GM23338 (cell line): ENCODE results near the gene GCAT. TPM values are rescaled to one million over a fixed set of nuclear protein-coding genes. Genes with fewer than 3 reads are reported as not detected.

Source experiments
- ATAC-seq: fragments of 200-7000 bp; cut with Tn5 transposase; 3 replicates; pipeline ENCODE4 v1.9.1; 2020
- DNase-seq: peaks from one replicate; pipeline ENCODE4 v3.0.0-alpha.2; 2015; ENCODE audit warnings: low spot score
- H2AFZ ChIP-seq: fragments of 200-600 bp; sonication (generic); 2 replicates; pipeline ENCODE4 v1.8.0; 2016; ENCODE audit warnings: antibody characterized with exemption, mild to moderate bottlenecking, moderate library complexity
- H3F3A ChIP-seq: fragments of 200-600 bp; sonication (generic); replicated peaks from 2 replicates; pipeline ENCODE4 v1.8.0; 2017; ENCODE audit warnings: antibody characterized with exemption, mixed run types, low read depth
- H3K27ac ChIP-seq: fragments of 200-600 bp; sonication (generic); 2 replicates; pipeline ENCODE4 v1.6.1; 2016; ENCODE audit warnings: low read depth
- H3K27me3 ChIP-seq: fragments of 200-600 bp; sonication (generic); 2 replicates; pipeline ENCODE4 v1.8.0; 2016; ENCODE audit warnings: mild to moderate bottlenecking, mixed run types, moderate library complexity; ENCODE audit not compliant: insufficient read depth
- H3K36me3 ChIP-seq: fragments of 200-600 bp; sonication (generic); 2 replicates; pipeline ENCODE4 v1.8.0; 2016; ENCODE audit warnings: mild to moderate bottlenecking; ENCODE audit not compliant: insufficient read depth
- H3K4me1 ChIP-seq: fragments of 200-600 bp; sonication (generic); 2 replicates; pipeline ENCODE4 v1.8.0; 2016; ENCODE audit warnings: mild to moderate bottlenecking, moderate library complexity; ENCODE audit not compliant: insufficient read depth
- H3K4me2 ChIP-seq: fragments of 200-600 bp; sonication (generic); 2 replicates; pipeline ENCODE4 v1.7.1; 2017; ENCODE audit warnings: mixed run types
- H3K4me3 ChIP-seq: fragments of 200-600 bp; sonication (generic); 2 replicates; pipeline ENCODE4 v1.6.1; 2016; ENCODE audit warnings: mixed run types
- H3K79me2 ChIP-seq: fragments of 200-600 bp; sonication (generic); replicated peaks from 2 replicates; pipeline ENCODE4 v1.8.0; 2017; ENCODE audit warnings: mild to moderate bottlenecking; ENCODE audit not compliant: insufficient read depth
- H3K9me2 ChIP-seq: fragments of 200-600 bp; sonication (generic); 2 replicates; pipeline ENCODE4 v1.8.0; 2017; ENCODE audit not compliant: insufficient read depth
- H4K20me1 ChIP-seq: fragments of 200-600 bp; sonication (generic); replicated peaks from 2 replicates; pipeline ENCODE4 v1.8.0; 2017; ENCODE audit warnings: mild to moderate bottlenecking; ENCODE audit not compliant: insufficient read depth
- H3K27ac Mint-ChIP-seq: 2 replicates; pipeline ENCODE4 v1.8.0; 2020; ENCODE audit warnings: inconsistent platforms, mild to moderate bottlenecking, moderate library complexity, mixed read lengths
- H3K27me3 Mint-ChIP-seq: 3 replicates; pipeline ENCODE4 v1.8.0; 2022; ENCODE audit warnings: low read depth, mild to moderate bottlenecking, moderate library complexity, mixed read lengths, inconsistent platforms; ENCODE audit not compliant: insufficient read depth, poor library complexity
- H3K36me3 Mint-ChIP-seq: 3 replicates; pipeline ENCODE4 v1.8.0; 2021; ENCODE audit warnings: low read depth, mild to moderate bottlenecking, inconsistent platforms, moderate library complexity, mixed read lengths
- H3K4me1 Mint-ChIP-seq: 3 replicates; pipeline ENCODE4 v1.8.0; 2020; ENCODE audit warnings: mild to moderate bottlenecking, inconsistent platforms, mixed read lengths
- H3K4me3 Mint-ChIP-seq: 3 replicates; pipeline ENCODE4 v1.8.0; 2021; ENCODE audit warnings: moderate library complexity, mild to moderate bottlenecking, inconsistent platforms, mixed read lengths
- H3K9me3 Mint-ChIP-seq: 3 replicates; pipeline ENCODE4 v1.8.0; 2020; ENCODE audit warnings: moderate library complexity, mild to moderate bottlenecking, inconsistent platforms, mixed read lengths
- CREB1 ChIP-seq: fragments of 250-450 bp; sonication (Bioruptor Pico); IDR thresholded peaks from 2 replicates; pipeline ENCODE4 v1.5.0; 2020; ENCODE audit warnings: low read depth, mild to moderate bottlenecking, moderate library complexity
- EZH2 ChIP-seq: fragments of 200-600 bp; sonication (generic); IDR thresholded peaks from one replicate; pipeline ENCODE4 v1.8.0; 2017; ENCODE audit warnings: antibody characterized with exemption, mild to moderate bottlenecking, low read depth; ENCODE audit not compliant: unreplicated experiment
- JUNB ChIP-seq: IDR thresholded peaks from one replicate; pipeline ENCODE4 v1.6.1; 2016; ENCODE audit warnings: antibody characterized with exemption; ENCODE audit not compliant: unreplicated experiment
- NANOG ChIP-seq: IDR thresholded peaks from 2 replicates; pipeline ENCODE4 v1.6.1; 2016; ENCODE audit warnings: antibody characterized with exemption, borderline replicate concordance
- POLR2AphosphoS5 ChIP-seq: IDR thresholded peaks from 2 replicates; pipeline ENCODE4 v1.6.1; 2016; ENCODE audit warnings: antibody characterized with exemption, low read depth
- STAT1 ChIP-seq: IDR thresholded peaks from one replicate; pipeline ENCODE4 v1.6.1; 2016; ENCODE audit warnings: antibody characterized with exemption; ENCODE audit not compliant: unreplicated experiment
- ZNF114 ChIP-seq: fragments of 250-450 bp; sonication (Bioruptor Pico); IDR thresholded peaks from 2 replicates; pipeline ENCODE4 v1.5.0; 2020; ENCODE audit warnings: mild to moderate bottlenecking, moderate library complexity
- ZNF331 ChIP-seq: fragments of 250-450 bp; sonication (Bioruptor Pico); IDR thresholded peaks from 2 replicates; pipeline ENCODE4 v1.5.0; 2020; ENCODE audit warnings: low read depth, mild to moderate bottlenecking, moderate library complexity
- polyA plus RNA-seq: library from polyadenylated mRNA; unstranded; fragments of >200 nt; fragmentation: Nextera tagmentation; extraction: Ambion mirVana; gene quantifications from 2 replicates; pipeline ENCODE4 v1.2.1, GENCODE V29; 2016
- total RNA-seq: library from RNA; depleted of rRNA; stranded (reverse); fragments of >200 nt; shearing (Covaris generic); gene quantifications from 2 replicates; pipeline ENCODE4 v1.2.3, GENCODE V29; 2014
- TF ChIP-seq, protein P1 (sequence below), 2 experiments: fragments of 200-600 bp in 1 of 2; sonication (generic) in 1 of 2; conservative IDR thresholded peaks; 2 replicates each; pipeline versions ENCODE4 v1.5.1 to v1.6.1; 2016 to 2017; ENCODE audit warnings: antibody characterized with exemption in 2 of 2, low read depth in 2 of 2, mild to moderate bottlenecking in 2 of 2, moderate library complexity in 1 of 2
- TF ChIP-seq, protein P2 (sequence below): IDR thresholded peaks from one replicate; pipeline ENCODE4 v1.6.1; 2018; ENCODE audit warnings: antibody characterized with exemption; ENCODE audit not compliant: unreplicated experiment
- TF ChIP-seq, protein P3 (sequence below): fragments of 250-450 bp; sonication (Bioruptor Pico); IDR thresholded peaks from 2 replicates; pipeline ENCODE4 v1.5.0; 2020; ENCODE audit warnings: mild to moderate bottlenecking, moderate library complexity

GCAT gene
- total and polyA plus RNA-seq, 2 experiments from 2014 or later = 36.8 to 61.3 TPM

DNA sequence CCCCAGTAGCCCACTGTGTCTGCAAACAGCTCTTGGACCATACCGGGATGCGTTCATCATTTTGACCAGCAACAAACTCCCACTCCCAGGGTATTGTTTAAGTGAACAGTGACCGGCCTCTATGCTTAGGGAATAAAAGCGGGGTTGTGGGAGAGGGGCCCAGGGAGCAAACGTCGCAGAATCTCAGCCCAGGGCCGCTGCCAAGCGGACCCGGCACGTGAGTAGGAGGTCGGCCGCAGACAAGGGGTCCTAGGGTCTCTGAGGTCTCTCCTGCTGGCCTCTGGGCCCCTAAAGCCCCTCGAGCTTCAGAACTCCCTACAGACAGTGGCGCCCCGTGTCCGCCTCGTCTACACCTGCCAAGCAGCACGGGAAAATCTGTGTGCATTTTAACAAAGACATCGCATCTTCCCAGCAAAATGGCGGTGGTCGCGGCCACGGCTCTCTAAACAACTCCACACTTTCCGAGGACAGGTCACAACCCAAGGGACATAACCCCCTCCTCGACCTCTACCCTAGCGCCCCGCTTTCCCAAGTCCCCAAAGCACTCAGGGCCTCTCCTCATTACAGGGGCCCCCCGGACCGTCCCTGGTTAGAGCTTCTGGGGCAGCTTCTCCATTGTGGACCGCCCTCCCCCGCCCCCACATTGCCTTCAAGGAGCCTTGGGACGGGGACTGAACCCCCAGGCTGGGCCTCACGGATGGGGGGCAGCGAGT, 3.9 kb upstream of the GCAT start:
- Histone ChIP-seq H4K20me1 (no peaks in the 10 kb centered on the region; the same call in 1 of the 2 replicates), H2AFZ (peak overlapping the region; percentile 92), H3K79me2 (0 out of 2 replicates have a peak, but pooled peaks cover 6% of the 10 kb centered on the region), H3K4me2 (peak overlapping the region; percentile 100), H3K4me1 (peaks cover 25% of the 10 kb centered on the region), H3K4me3 (peak overlapping the region; percentile 86), H3K27ac (no peak overlapping the region), H3K27me3 (peaks cover 75% of the 10 kb centered on the region), H3F3A (peaks cover 20% of the 10 kb centered on the region), H3K9me2 (no peaks in the 10 kb centered on the region), H3K36me3 (no peaks in the 10 kb centered on the region)
- TF ChIP-seq EZH2 (no peak), STAT1 (no peak), NANOG (no peak), POLR2AphosphoS5 (no peak), CREB1 (CRISPR knock-in tag) (no peak), ZNF114 (CRISPR knock-in tag) (no peak), ZNF331 (CRISPR knock-in tag) (no peak), JUNB (no peak)
- TF ChIP-seq, protein P1, sequence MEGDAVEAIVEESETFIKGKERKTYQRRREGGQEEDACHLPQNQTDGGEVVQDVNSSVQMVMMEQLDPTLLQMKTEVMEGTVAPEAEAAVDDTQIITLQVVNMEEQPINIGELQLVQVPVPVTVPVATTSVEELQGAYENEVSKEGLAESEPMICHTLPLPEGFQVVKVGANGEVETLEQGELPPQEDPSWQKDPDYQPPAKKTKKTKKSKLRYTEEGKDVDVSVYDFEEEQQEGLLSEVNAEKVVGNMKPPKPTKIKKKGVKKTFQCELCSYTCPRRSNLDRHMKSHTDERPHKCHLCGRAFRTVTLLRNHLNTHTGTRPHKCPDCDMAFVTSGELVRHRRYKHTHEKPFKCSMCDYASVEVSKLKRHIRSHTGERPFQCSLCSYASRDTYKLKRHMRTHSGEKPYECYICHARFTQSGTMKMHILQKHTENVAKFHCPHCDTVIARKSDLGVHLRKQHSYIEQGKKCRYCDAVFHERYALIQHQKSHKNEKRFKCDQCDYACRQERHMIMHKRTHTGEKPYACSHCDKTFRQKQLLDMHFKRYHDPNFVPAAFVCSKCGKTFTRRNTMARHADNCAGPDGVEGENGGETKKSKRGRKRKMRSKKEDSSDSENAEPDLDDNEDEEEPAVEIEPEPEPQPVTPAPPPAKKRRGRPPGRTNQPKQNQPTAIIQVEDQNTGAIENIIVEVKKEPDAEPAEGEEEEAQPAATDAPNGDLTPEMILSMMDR (conservative IDR thresholded peaks at IDR 0.05; ENCODE audit: low read depth in 2 of 2) = no peak
- TF ChIP-seq, protein P2, sequence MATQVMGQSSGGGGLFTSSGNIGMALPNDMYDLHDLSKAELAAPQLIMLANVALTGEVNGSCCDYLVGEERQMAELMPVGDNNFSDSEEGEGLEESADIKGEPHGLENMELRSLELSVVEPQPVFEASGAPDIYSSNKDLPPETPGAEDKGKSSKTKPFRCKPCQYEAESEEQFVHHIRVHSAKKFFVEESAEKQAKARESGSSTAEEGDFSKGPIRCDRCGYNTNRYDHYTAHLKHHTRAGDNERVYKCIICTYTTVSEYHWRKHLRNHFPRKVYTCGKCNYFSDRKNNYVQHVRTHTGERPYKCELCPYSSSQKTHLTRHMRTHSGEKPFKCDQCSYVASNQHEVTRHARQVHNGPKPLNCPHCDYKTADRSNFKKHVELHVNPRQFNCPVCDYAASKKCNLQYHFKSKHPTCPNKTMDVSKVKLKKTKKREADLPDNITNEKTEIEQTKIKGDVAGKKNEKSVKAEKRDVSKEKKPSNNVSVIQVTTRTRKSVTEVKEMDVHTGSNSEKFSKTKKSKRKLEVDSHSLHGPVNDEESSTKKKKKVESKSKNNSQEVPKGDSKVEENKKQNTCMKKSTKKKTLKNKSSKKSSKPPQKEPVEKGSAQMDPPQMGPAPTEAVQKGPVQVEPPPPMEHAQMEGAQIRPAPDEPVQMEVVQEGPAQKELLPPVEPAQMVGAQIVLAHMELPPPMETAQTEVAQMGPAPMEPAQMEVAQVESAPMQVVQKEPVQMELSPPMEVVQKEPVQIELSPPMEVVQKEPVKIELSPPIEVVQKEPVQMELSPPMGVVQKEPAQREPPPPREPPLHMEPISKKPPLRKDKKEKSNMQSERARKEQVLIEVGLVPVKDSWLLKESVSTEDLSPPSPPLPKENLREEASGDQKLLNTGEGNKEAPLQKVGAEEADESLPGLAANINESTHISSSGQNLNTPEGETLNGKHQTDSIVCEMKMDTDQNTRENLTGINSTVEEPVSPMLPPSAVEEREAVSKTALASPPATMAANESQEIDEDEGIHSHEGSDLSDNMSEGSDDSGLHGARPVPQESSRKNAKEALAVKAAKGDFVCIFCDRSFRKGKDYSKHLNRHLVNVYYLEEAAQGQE = no peak
- TF ChIP-seq, protein P3, sequence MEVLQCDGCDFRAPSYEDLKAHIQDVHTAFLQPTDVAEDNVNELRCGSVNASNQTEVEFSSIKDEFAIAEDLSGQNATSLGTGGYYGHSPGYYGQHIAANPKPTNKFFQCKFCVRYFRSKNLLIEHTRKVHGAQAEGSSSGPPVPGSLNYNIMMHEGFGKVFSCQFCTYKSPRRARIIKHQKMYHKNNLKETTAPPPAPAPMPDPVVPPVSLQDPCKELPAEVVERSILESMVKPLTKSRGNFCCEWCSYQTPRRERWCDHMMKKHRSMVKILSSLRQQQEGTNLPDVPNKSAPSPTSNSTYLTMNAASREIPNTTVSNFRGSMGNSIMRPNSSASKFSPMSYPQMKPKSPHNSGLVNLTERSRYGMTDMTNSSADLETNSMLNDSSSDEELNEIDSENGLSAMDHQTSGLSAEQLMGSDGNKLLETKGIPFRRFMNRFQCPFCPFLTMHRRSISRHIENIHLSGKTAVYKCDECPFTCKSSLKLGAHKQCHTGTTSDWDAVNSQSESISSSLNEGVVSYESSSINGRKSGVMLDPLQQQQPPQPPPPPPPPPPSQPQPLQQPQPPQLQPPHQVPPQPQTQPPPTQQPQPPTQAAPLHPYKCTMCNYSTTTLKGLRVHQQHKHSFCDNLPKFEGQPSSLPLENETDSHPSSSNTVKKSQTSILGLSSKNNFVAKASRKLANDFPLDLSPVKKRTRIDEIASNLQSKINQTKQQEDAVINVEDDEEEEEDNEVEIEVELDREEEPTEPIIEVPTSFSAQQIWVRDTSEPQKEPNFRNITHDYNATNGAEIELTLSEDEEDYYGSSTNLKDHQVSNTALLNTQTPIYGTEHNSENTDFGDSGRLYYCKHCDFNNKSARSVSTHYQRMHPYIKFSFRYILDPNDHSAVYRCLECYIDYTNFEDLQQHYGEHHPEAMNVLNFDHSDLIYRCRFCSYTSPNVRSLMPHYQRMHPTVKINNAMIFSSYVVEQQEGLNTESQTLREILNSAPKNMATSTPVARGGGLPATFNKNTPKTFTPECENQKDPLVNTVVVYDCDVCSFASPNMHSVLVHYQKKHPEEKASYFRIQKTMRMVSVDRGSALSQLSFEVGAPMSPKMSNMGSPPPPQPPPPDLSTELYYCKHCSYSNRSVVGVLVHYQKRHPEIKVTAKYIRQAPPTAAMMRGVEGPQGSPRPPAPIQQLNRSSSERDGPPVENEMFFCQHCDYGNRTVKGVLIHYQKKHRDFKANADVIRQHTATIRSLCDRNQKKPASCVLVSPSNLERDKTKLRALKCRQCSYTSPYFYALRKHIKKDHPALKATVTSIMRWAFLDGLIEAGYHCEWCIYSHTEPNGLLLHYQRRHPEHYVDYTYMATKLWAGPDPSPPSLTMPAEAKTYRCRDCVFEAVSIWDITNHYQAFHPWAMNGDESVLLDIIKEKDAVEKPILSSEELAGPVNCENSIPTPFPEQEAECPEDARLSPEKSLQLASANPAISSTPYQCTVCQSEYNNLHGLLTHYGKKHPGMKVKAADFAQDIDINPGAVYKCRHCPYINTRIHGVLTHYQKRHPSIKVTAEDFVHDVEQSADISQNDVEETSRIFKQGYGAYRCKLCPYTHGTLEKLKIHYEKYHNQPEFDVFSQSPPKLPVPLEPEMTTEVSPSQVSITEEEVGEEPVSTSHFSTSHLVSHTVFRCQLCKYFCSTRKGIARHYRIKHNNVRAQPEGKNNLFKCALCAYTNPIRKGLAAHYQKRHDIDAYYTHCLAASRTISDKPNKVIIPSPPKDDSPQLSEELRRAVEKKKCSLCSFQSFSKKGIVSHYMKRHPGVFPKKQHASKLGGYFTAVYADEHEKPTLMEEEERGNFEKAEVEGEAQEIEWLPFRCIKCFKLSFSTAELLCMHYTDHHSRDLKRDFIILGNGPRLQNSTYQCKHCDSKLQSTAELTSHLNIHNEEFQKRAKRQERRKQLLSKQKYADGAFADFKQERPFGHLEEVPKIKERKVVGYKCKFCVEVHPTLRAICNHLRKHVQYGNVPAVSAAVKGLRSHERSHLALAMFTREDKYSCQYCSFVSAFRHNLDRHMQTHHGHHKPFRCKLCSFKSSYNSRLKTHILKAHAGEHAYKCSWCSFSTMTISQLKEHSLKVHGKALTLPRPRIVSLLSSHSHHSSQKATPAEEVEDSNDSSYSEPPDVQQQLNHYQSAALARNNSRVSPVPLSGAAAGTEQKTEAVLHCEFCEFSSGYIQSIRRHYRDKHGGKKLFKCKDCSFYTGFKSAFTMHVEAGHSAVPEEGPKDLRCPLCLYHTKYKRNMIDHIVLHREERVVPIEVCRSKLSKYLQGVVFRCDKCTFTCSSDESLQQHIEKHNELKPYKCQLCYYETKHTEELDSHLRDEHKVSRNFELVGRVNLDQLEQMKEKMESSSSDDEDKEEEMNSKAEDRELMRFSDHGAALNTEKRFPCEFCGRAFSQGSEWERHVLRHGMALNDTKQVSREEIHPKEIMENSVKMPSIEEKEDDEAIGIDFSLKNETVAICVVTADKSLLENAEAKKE = no peak
- DNase-seq (peak; percentile 59), ATAC-seq (no peak)
- Mint-ChIP-seq H3K4me1 (peaks cover 28% of the 10 kb centered on the region), H3K36me3 (no peaks in the 10 kb centered on the region), H3K27me3 (peaks cover 58% of the 10 kb centered on the region), H3K9me3 (no peaks in the 10 kb centered on the region; the same call in 2 of the 3 replicates), H3K4me3 (peak overlapping the region; percentile 86), H3K27ac (no peak overlapping the region; the same call in 1 of the 2 replicates)
